ENCODE results near the gene CYP3A7.
A peak's percentile ranks its signal among the peaks of the same experiment; 100 is the strongest.

- no peak for TF ChIP-seq EZH2 (IDR thresholded peaks at IDR 0.05; ENCODE audit: borderline replicate concordance, low read length)
- TF ChIP-seq CTCF (IDR thresholded peaks at IDR 0.05; ENCODE audit: low read length) = peak; percentile 62
Observed at GRCh38 chr7:99733448-99733847, 1.5 kb downstream of the CYP3A7 start.
